CD4-positive, alpha-beta T cell treated with Interleukin-10 for 1 hour (primary cell): Measurements from ENCODE around the gene ZNF689.

Source experiments
- DNase-seq: peaks from one replicate; pipeline ENCODE4 v3.0.0-alpha.2; 2020

ZNF689 gene

GRCh38 chr16:30559690-30560089 is 50.5 kb downstream of the ZNF689 start:
- DNase-seq: no peak

GRCh38 chr16:30558789-30559377 is 51.3 kb downstream of the ZNF689 start:
- DNase-seq: no peak

- peak; percentile 99 for DNase-seq
These were observed 52.0 kb downstream of the ZNF689 start, which contains the start of gene ZNF764 for GRCh38 chr16:30557957-30558788. TSS of gene ZNF764 (minus strand) at chr16:30558374. CDS start at chr16:30558182, 192 bp downstream.

- DNase-seq: no peak
These were observed 52.6 kb downstream of the ZNF689 start for GRCh38 chr16:30557707-30557956.

GRCh38 chr16:30556125-30556473 is 54.1 kb downstream of the ZNF689 start:
- DNase-seq: no peak

GRCh38 chr16:30555315-30556124 is 54.7 kb downstream of the ZNF689 start:
- DNase-seq: no peak

- no peak for DNase-seq
These were observed 55.5 kb downstream of the ZNF689 start for GRCh38 chr16:30554557-30555314.

- no peak for DNase-seq
These were observed 56.7 kb downstream of the ZNF689 start for GRCh38 chr16:30553393-30553899.

GRCh38 chr16:30552956-30553355 is 57.2 kb downstream of the ZNF689 start:
- no peak for DNase-seq
